HCT116 (cell line): ENCODE measurements around the gene NEK8.

Experiments used
- EZH2 ChIP-seq: fragments of 200-600 bp; sonication (generic); IDR thresholded peaks from 2 replicates; pipeline ENCODE4 v1.6.1; 2017; ENCODE audit warnings: antibody characterized with exemption, mixed run types
- EZH2phosphoT487 ChIP-seq: fragments of 200-600 bp; IDR thresholded peaks from 2 replicates; pipeline ENCODE4 v1.6.1; 2018; ENCODE audit warnings: antibody characterized with exemption, borderline replicate concordance
- POLR2A ChIP-seq: IDR thresholded peaks from 2 replicates; pipeline ENCODE4 v1.7.0; 2011; ENCODE audit warnings: borderline replicate concordance; ENCODE audit not compliant: insufficient read depth, insufficient read length; ENCODE audit errors: extremely low read depth
- POLR2AphosphoS5 ChIP-seq: IDR thresholded peaks from 2 replicates; pipeline ENCODE4 v1.6.1; 2011; ENCODE audit warnings: mild to moderate bottlenecking, low read depth, low read length, moderate library complexity
- SIN3A ChIP-seq: IDR thresholded peaks from 2 replicates; pipeline ENCODE4 v1.6.1; 2012; ENCODE audit warnings: low read depth
- SP1 ChIP-seq: IDR thresholded peaks from 2 replicates; pipeline ENCODE4 v1.6.1; 2012; ENCODE audit warnings: low read depth
- SRF ChIP-seq: IDR thresholded peaks from 2 replicates; pipeline ENCODE4 v1.6.1; 2012; ENCODE audit warnings: low read depth
- ZNF274 ChIP-seq: fragments of 200-500 bp; sonication (Bioruptor generic); IDR thresholded peaks from 2 replicates; pipeline ENCODE4 v1.6.1; 2014; ENCODE audit warnings: mild to moderate bottlenecking, low read depth, low read length, inconsistent platforms
- TF ChIP-seq, protein P1 (sequence below), 3 experiments: fragments of 200-600 bp in 1 of 3; sonication (generic) in 1 of 3; IDR thresholded peaks in 2 of 3; conservative IDR thresholded peaks in 1 of 3; 2 replicates each; pipeline ENCODE4 v1.5.1; 2012 to 2017; ENCODE audit warnings: low read depth in 2 of 3, low read length in 2 of 3, antibody characterized with exemption in 1 of 3, borderline replicate concordance in 1 of 3, control low read depth in 1 of 3, mild to moderate bottlenecking in 1 of 3, mixed read lengths in 1 of 3, mixed run types in 1 of 3, moderate library complexity in 1 of 3; ENCODE audit not compliant: insufficient read depth in 1 of 3
- TF ChIP-seq, protein P2 (sequence below): IDR thresholded peaks from 2 replicates; pipeline ENCODE4 v1.6.1; 2012; ENCODE audit warnings: low read depth
- TF ChIP-seq, protein P3 (sequence below): IDR thresholded peaks from 2 replicates; pipeline ENCODE4 v1.6.1; 2012
- TF ChIP-seq, protein P4 (sequence below): IDR thresholded peaks from 2 replicates; pipeline ENCODE4 v1.6.1; 2011; ENCODE audit warnings: mild to moderate bottlenecking, low read length, moderate library complexity; ENCODE audit not compliant: insufficient replicate concordance; ENCODE audit errors: extremely low read depth

DNA sequence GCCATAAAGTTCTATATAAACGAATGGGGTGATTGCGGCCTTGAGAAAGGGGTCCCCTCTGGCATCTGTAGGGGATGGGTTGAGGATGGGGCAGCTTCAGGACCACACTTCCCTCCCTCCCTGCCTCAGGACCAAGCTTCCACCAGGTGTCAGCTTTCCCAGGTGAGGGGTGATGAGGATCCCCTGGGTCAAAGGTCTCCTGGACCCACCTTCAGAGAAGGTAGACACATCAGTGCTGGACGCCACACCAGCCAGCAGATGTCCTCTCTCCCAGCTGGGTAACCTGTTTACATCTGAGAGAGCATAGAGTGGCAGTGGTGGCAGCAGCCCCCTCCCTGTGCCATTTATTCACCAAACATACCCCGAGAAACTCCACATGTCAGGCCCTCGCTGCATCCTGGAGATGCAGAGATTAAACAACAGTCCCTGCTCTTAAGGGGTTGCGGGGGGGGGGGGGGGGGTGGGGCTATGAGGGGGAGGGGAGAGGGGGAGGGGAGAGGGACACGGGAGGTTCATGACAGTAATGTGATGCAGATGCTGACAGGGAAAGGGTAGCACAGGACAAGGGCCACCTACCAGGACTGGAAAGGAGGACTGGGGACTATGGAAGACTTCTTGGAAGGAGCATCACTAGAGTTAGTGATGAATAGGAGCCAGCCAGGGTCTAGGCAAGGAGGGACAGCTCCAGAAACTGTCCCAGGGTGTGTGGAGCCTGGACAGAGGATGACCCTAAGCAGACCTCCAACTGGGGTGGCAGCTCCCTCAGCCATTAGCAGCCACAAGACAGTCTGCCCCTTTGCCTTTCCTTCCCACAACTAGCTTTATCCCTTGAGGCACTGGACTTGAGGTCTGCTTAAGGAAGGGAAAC is 21.9 kb upstream of the NEK8 start:
- TF ChIP-seq, protein P1, sequence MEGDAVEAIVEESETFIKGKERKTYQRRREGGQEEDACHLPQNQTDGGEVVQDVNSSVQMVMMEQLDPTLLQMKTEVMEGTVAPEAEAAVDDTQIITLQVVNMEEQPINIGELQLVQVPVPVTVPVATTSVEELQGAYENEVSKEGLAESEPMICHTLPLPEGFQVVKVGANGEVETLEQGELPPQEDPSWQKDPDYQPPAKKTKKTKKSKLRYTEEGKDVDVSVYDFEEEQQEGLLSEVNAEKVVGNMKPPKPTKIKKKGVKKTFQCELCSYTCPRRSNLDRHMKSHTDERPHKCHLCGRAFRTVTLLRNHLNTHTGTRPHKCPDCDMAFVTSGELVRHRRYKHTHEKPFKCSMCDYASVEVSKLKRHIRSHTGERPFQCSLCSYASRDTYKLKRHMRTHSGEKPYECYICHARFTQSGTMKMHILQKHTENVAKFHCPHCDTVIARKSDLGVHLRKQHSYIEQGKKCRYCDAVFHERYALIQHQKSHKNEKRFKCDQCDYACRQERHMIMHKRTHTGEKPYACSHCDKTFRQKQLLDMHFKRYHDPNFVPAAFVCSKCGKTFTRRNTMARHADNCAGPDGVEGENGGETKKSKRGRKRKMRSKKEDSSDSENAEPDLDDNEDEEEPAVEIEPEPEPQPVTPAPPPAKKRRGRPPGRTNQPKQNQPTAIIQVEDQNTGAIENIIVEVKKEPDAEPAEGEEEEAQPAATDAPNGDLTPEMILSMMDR (IDR thresholded peaks at IDR 0.05 in 2 of 3, conservative IDR thresholded peaks at IDR 0.05 in 1 of 3; ENCODE audit: borderline replicate concordance in 1 of 3, insufficient read depth in 1 of 3, low read depth in 2 of 3, low read length in 2 of 3): no peak
- TF ChIP-seq, protein P2, sequence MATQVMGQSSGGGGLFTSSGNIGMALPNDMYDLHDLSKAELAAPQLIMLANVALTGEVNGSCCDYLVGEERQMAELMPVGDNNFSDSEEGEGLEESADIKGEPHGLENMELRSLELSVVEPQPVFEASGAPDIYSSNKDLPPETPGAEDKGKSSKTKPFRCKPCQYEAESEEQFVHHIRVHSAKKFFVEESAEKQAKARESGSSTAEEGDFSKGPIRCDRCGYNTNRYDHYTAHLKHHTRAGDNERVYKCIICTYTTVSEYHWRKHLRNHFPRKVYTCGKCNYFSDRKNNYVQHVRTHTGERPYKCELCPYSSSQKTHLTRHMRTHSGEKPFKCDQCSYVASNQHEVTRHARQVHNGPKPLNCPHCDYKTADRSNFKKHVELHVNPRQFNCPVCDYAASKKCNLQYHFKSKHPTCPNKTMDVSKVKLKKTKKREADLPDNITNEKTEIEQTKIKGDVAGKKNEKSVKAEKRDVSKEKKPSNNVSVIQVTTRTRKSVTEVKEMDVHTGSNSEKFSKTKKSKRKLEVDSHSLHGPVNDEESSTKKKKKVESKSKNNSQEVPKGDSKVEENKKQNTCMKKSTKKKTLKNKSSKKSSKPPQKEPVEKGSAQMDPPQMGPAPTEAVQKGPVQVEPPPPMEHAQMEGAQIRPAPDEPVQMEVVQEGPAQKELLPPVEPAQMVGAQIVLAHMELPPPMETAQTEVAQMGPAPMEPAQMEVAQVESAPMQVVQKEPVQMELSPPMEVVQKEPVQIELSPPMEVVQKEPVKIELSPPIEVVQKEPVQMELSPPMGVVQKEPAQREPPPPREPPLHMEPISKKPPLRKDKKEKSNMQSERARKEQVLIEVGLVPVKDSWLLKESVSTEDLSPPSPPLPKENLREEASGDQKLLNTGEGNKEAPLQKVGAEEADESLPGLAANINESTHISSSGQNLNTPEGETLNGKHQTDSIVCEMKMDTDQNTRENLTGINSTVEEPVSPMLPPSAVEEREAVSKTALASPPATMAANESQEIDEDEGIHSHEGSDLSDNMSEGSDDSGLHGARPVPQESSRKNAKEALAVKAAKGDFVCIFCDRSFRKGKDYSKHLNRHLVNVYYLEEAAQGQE: no peak
- TF ChIP-seq ZNF274: no peak
- TF ChIP-seq EZH2: no peak
- TF ChIP-seq, protein P3, sequence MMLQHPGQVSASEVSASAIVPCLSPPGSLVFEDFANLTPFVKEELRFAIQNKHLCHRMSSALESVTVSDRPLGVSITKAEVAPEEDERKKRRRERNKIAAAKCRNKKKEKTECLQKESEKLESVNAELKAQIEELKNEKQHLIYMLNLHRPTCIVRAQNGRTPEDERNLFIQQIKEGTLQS: no peak
- TF ChIP-seq POLR2A: no peak
- TF ChIP-seq SIN3A: no peak
- no peak for TF ChIP-seq EZH2phosphoT487
- TF ChIP-seq SRF: no peak
- no peak for TF ChIP-seq POLR2AphosphoS5
- no peak for TF ChIP-seq SP1
- TF ChIP-seq, protein P4, sequence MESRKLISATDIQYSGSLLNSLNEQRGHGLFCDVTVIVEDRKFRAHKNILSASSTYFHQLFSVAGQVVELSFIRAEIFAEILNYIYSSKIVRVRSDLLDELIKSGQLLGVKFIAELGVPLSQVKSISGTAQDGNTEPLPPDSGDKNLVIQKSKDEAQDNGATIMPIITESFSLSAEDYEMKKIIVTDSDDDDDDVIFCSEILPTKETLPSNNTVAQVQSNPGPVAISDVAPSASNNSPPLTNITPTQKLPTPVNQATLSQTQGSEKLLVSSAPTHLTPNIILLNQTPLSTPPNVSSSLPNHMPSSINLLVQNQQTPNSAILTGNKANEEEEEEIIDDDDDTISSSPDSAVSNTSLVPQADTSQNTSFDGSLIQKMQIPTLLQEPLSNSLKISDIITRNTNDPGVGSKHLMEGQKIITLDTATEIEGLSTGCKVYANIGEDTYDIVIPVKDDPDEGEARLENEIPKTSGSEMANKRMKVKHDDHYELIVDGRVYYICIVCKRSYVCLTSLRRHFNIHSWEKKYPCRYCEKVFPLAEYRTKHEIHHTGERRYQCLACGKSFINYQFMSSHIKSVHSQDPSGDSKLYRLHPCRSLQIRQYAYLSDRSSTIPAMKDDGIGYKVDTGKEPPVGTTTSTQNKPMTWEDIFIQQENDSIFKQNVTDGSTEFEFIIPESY: no peak
